ENCODE measurements around the gene CLEC4M.

CLEC4M gene

GRCh38 chr19:7746903-7747884 lies 15.8 kb upstream of the CLEC4M start, which contains the start of gene CD209:
TSS of gene CD209 (minus strand) at chr19:7747534. CDS start at chr19:7747511, 23 bp downstream.
- H3K4me3 ChIP-seq (ENCODE audit: low read depth, low read length): no peak within 1 kb of the TSS
- TF ChIP-seq CTCF (IDR thresholded peaks at IDR 0.05; ENCODE audit: borderline replicate concordance, insufficient read depth, low read depth, low read length): no peak

- no peak for TF ChIP-seq CTCF (IDR thresholded peaks at IDR 0.05; ENCODE audit: borderline replicate concordance, insufficient read depth, low read depth, low read length)
- H3K4me3 ChIP-seq (ENCODE audit: low read depth, low read length): no peak overlapping the region
Observed at GRCh38 chr19:7748171-7748570, 14.9 kb upstream of the CLEC4M start.

- H3K4me3 ChIP-seq (ENCODE audit: low read depth, low read length): no peak overlapping the region
- peak; percentile 37; the same call in 1 of the 2 replicates for TF ChIP-seq CTCF (IDR thresholded peaks at IDR 0.05; ENCODE audit: borderline replicate concordance, insufficient read depth, low read depth, low read length)
Observed at GRCh38 chr19:7748756-7749155, 14.3 kb upstream of the CLEC4M start.

GRCh38 chr19:7751157-7751783 lies 11.8 kb upstream of the CLEC4M start:
- H3K4me3 ChIP-seq (ENCODE audit: low read depth, low read length): no peak overlapping the region
- no peak for TF ChIP-seq CTCF (IDR thresholded peaks at IDR 0.05; ENCODE audit: borderline replicate concordance, insufficient read depth, low read depth, low read length)

- TF ChIP-seq CTCF (IDR thresholded peaks at IDR 0.05; ENCODE audit: borderline replicate concordance, insufficient read depth, low read depth, low read length): no peak
- H3K4me3 ChIP-seq (ENCODE audit: low read depth, low read length): no peak overlapping the region
Observed at GRCh38 chr19:7756258-7756657, 6.8 kb upstream of the CLEC4M start.

- TF ChIP-seq CTCF (IDR thresholded peaks at IDR 0.05; ENCODE audit: borderline replicate concordance, insufficient read depth, low read depth, low read length): no peak
- no peak overlapping the region for H3K4me3 ChIP-seq (ENCODE audit: low read depth, low read length)
Observed at GRCh38 chr19:7757358-7757757, 5.7 kb upstream of the CLEC4M start.

Data from GM12875 (cell line).